ENCODE results near the gene ADPRH.

The ADPRH gene

GRCh38 chr3:119631516-119631915 lies 52.2 kb downstream of the ADPRH start:
- no peak for DNase-seq

GRCh38 chr3:119632216-119632615 lies 52.9 kb downstream of the ADPRH start:
- DNase-seq = no peak

- no peak for DNase-seq
These were observed 53.5 kb downstream of the ADPRH start for GRCh38 chr3:119632829-119633228.

DNA sequence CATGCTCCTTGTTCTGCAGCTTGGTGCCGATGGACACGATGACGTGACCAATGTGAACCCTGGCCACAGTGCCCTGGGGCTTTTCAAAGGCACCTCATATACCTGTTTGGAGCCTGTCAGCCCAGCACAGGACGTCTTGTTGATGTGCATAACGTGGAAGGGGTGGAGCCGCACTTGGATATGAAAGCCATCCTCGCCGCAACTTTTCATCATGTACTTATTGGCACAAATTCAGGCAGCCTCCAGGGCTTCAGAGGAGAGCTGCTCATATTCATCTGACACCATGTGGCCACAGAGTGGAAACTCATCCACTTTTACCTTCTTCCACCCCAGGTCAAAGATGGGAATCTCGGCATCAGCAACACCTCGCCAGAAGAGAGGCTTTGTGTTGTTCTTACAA lies 56.4 kb downstream of the ADPRH start:
- no peak for DNase-seq

- no peak for DNase-seq
These were observed 57.0 kb downstream of the ADPRH start for GRCh38 chr3:119636249-119636648.

- no peak for DNase-seq
These were observed 57.8 kb downstream of the ADPRH start for GRCh38 chr3:119636891-119637611.

DNA sequence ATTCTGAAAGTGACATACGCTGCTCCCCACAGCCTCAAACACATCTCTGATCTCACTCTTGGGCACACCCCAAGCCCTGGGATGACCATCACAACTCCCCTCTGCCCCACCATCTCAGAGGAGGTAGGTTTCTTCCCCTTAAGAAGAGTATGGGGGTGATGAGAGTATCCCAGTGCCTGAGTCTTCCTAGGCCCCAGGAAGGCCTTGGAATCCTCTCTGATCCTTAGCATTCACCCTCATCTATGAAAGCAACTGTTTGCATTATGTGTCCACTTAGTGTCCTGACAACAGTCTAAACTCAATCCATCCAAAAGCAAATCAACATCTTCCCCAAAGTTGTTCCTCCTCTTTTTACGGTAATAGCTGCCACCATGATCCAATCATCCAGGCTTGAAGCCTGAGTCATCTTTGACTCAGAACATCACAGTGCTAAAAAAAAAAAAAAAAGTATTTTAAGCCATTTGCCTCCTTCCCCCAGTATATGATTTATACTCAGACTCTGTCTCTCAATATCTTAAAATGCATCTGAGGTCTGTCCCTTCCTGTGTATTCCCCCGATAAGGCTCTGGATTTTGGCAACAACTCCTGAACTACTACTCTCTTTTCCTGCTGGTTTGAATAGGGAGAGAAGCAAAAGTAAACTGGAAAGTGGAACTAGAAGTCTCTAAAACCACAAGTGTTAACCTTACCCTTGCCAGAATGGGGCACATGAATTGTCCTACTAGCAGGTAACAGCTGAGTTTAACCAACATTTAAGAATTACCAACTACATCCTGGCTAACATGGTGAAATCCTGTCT lies 58.6 kb downstream of the ADPRH start:
- no peak for DNase-seq

Measured in NCI-H1436 (cell line).